Parathyroid adenoma (tissue), 2 donors: ENCODE data around the gene ENG.
"Not testable (repeated sequence)": the region's sequence is repeated elsewhere in the genome, so short reads cannot be mapped to it uniquely, and the experiment has no call there.

Source experiments
- H2AFZ ChIP-seq: fragments of 300-600 bp; sonication (generic); one replicate; pipeline ENCODE4 v1.7.0; 2017; ENCODE audit warnings: antibody characterized with exemption, mild to moderate bottlenecking
- H3K27ac ChIP-seq: fragments of 300-600 bp; sonication (generic); one replicate; pipeline ENCODE4 v1.7.0; 2017
- H3K27me3 ChIP-seq: fragments of 300-600 bp; sonication (generic); one replicate; pipeline ENCODE4 v1.7.0; 2017; ENCODE audit warnings: low read length; ENCODE audit not compliant: control insufficient read depth, insufficient read depth
- H3K36me3 ChIP-seq: fragments of 300-600 bp; sonication (generic); one replicate; pipeline ENCODE4 v1.7.0; 2017; ENCODE audit warnings: low read length; ENCODE audit not compliant: control insufficient read depth, insufficient read depth
- H3K4me1 ChIP-seq: fragments of 300-600 bp; sonication (generic); one replicate; pipeline ENCODE4 v1.7.0; 2017; ENCODE audit warnings: control low read depth
- H3K4me2 ChIP-seq: fragments of 300-600 bp; sonication (generic); one replicate; pipeline ENCODE4 v1.7.0; 2017; ENCODE audit warnings: low read length
- H3K4me3 ChIP-seq: fragments of 300-600 bp; sonication (generic); one replicate; pipeline ENCODE4 v1.7.0; 2017; ENCODE audit warnings: low read depth, low read length
- H3K79me2 ChIP-seq: fragments of 300-600 bp; sonication (generic); one replicate; pipeline ENCODE4 v1.7.0; 2017; ENCODE audit warnings: control low read depth
- H3K9ac ChIP-seq: fragments of 300-600 bp; sonication (generic); one replicate; pipeline ENCODE4 v1.7.0; 2017; ENCODE audit warnings: mild to moderate bottlenecking
- H3K9me3 ChIP-seq: fragments of 300-600 bp; sonication (generic); one replicate; pipeline ENCODE4 v1.7.0; 2017; ENCODE audit warnings: low read length; ENCODE audit not compliant: control insufficient read depth
- TF ChIP-seq, protein P1 (sequence below): fragments of 300-600 bp; sonication (generic); IDR thresholded peaks from one replicate; pipeline ENCODE4 v1.7.0; 2017; ENCODE audit warnings: antibody characterized with exemption, mild to moderate bottlenecking
- donor health status: primary hyperparathyroidism.

ENG gene

DNA sequence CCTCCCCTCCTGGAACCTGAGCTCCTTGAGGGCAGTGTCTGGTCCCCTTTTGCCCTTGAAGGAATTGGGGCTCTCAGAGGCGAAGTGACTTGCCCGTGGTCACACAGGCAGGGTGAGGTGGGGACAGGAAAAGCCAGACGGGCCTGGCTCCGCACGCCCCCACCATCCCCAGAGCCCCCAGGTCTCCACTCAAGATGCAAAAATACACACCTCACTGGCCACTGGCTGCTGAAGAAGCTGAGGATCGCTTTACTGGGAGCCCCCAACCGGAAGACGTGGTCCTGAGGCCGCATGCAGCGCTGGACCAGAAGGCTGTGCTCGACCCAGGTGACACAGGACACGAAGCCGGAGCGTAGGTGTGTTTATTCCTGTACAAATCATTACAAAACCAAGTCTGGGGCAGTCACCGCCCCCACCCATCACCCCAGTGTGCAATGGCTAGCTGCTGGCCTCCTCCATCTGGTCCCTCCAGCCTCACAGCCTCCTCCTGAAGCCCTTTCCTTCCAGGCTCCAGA is 30.6 kb upstream of the ENG start:
- no peak overlapping the region for H3K9ac ChIP-seq
- no peaks in the 10 kb centered on the region for H3K9me3 ChIP-seq
- peaks cover 3% of the 10 kb centered on the region for H3K4me1 ChIP-seq
- no peaks in the 10 kb centered on the region for H3K27me3 ChIP-seq
- H3K79me2 ChIP-seq, result no peaks in the 10 kb centered on the region
- no peak overlapping the region for H3K27ac ChIP-seq
- H3K36me3 ChIP-seq, result no peaks in the 10 kb centered on the region
- no peak overlapping the region for H3K4me2 ChIP-seq
- TF ChIP-seq, protein P1, sequence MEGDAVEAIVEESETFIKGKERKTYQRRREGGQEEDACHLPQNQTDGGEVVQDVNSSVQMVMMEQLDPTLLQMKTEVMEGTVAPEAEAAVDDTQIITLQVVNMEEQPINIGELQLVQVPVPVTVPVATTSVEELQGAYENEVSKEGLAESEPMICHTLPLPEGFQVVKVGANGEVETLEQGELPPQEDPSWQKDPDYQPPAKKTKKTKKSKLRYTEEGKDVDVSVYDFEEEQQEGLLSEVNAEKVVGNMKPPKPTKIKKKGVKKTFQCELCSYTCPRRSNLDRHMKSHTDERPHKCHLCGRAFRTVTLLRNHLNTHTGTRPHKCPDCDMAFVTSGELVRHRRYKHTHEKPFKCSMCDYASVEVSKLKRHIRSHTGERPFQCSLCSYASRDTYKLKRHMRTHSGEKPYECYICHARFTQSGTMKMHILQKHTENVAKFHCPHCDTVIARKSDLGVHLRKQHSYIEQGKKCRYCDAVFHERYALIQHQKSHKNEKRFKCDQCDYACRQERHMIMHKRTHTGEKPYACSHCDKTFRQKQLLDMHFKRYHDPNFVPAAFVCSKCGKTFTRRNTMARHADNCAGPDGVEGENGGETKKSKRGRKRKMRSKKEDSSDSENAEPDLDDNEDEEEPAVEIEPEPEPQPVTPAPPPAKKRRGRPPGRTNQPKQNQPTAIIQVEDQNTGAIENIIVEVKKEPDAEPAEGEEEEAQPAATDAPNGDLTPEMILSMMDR, result no peak
- H3K4me3 ChIP-seq, result no peak overlapping the region
- no peak overlapping the region for H2AFZ ChIP-seq

DNA sequence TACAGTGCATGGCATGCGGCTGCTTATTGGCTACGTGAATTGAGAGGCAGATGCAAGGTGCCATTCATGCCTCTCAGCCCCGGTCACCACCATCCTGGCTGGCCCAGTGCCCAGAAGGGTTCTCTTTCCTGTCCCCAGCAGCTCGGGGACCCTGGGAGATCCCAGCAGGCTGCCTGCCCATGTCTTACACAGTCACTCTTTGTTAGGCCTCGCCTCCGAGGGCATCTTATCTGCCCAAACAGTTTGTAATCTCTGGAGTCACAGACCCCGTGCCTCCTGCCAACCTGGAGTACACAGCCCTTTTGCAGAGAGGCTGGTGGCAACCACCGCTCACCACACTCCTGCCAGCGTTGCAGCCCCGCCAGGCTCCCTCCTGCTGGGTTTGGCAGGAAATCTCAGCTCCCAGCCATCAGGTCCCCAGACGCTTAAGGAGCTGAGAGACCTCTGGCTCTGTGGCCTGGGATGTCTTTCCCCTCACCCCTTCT is 30.0 kb upstream of the ENG start:
- Histone ChIP-seq H3K4me1 (peaks cover 3% of the 10 kb centered on the region), H3K27me3 (no peaks in the 10 kb centered on the region), H2AFZ (no peak overlapping the region), H3K36me3 (no peaks in the 10 kb centered on the region), H3K27ac (no peak overlapping the region), H3K4me3 (no peak overlapping the region), H3K79me2 (no peaks in the 10 kb centered on the region), H3K9me3 (no peaks in the 10 kb centered on the region), H3K9ac (no peak overlapping the region), H3K4me2 (no peak overlapping the region)
- TF ChIP-seq, protein P1, result no peak

DNA sequence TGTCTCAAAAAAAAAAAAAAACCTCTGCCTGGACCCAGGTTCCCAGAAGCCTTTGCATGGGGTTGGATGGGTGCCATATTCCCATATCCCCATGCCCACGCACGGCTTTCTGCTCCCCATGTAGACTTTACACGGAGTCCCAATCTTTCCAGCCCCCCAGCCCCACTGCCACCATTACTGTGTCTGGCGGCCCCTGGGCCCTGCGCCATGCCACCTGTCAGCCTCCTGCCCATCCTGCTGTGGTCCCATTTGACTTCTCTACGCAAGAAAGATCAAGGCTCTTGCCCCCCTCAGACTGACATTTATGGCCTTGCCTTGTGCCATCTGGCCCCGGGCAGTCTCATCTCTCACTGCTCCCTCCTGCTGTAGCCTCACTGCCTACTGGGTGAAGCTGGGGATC is 29.5 kb upstream of the ENG start:
- Histone ChIP-seq H3K9me3 (no peaks in the 10 kb centered on the region), H3K4me1 (peaks cover 3% of the 10 kb centered on the region), H3K27ac (no peak overlapping the region), H3K9ac (no peak overlapping the region), H3K79me2 (no peaks in the 10 kb centered on the region), H3K36me3 (no peaks in the 10 kb centered on the region), H3K4me2 (no peak overlapping the region), H2AFZ (no peak overlapping the region), H3K27me3 (no peaks in the 10 kb centered on the region), H3K4me3 (no peak overlapping the region)
- TF ChIP-seq, protein P1, result no peak

DNA sequence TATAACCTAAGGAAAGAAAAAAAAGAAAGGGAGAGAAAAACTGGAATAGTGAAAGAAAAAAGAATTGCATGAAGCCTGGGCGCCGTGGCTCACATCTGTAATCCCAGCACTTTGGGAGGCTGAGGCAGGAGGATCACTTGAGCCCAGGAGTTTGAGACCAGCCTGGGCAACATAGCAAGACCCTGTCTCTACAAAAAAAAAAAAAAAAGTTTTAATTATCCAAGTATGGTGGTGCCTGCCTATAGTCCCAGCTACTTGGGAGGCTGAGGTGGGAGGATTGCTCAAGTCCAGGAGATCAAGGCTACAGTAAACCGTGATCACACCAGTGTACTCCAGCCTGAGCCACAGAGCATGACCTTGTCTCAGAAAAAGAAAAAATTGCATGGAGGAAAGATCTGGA is 27.3 kb upstream of the ENG start:
- H3K27ac ChIP-seq, H2AFZ ChIP-seq, H3K4me2 ChIP-seq, H3K27me3 ChIP-seq, H3K79me2 ChIP-seq, H3K4me3 ChIP-seq, H3K36me3 ChIP-seq, H3K9me3 ChIP-seq, H3K4me1 ChIP-seq, H3K9ac ChIP-seq: not testable (repeated sequence)

DNA sequence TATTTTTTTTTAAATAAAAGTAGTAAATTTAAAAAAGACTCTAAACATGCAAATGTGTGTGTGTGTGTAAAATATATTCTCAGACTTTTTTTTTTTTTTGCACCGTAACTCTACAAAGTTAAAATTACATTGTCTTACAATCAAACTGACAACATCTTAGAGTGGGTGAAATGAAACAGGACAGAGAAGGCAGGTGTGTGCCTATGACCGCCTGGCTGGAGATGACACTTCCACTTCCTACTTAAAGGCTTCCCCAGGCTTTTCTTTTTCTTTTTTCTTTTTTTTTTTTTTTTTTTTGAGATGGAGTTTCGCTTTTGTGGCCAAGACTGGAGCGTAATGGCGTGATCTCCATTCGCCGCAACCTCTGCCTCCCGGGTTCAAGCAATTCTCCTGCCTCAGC is 25.7 kb upstream of the ENG start:
- H3K27me3 ChIP-seq, result no peaks in the 10 kb centered on the region
- H3K4me2 ChIP-seq, result no peak overlapping the region
- H3K36me3 ChIP-seq, result no peaks in the 10 kb centered on the region
- H3K4me1 ChIP-seq, result peaks cover 3% of the 10 kb centered on the region
- H3K9me3 ChIP-seq, result no peaks in the 10 kb centered on the region
- H3K9ac ChIP-seq, result no peak overlapping the region
- H3K4me3 ChIP-seq, result no peak overlapping the region
- H2AFZ ChIP-seq, result no peak overlapping the region
- no peaks in the 10 kb centered on the region for H3K79me2 ChIP-seq
- no peak overlapping the region for H3K27ac ChIP-seq
- TF ChIP-seq, protein P1, result no peak
